ENCODE measurements around the gene SF3B3. TPM values are rescaled to one million over a fixed set of nuclear protein-coding genes. Genes with fewer than 3 reads are reported as not detected.
A peak's percentile ranks its signal among the peaks of the same experiment; 100 is the strongest.
"Not testable (repeated sequence)": the region's sequence is repeated elsewhere in the genome, so short reads cannot be mapped to it uniquely, and the experiment has no call there.

SF3B3 gene
- total RNA-seq, 2 experiments from 2014 or later = 195 to 441 TPM

GRCh38 chr16:70582280-70582978 lies 58.8 kb downstream of the SF3B3 start:
- no peaks in the 10 kb centered on the region for H3K4me1 ChIP-seq (ENCODE audit: insufficient read depth, low read length, poor library complexity, severe bottlenecking)
- CTCF ChIA-PET (ENCODE audit: unreplicated experiment) = no interaction called here
- no peak overlapping the region for H3K27ac ChIP-seq (ENCODE audit: low read depth, low read length, poor library complexity, severe bottlenecking)
- BruUV-seq (replicated peaks) = no TSS peak
- H4K20me1 ChIP-seq (ENCODE audit: insufficient read depth, low read length) = no peaks in the 10 kb centered on the region
- intact Hi-C loops (cut with micrococcal nuclease; ENCODE audit: unreplicated experiment) = no loop called here
- no peak overlapping the region for H3K4me3 ChIP-seq (ENCODE audit: low read depth, low read length, poor library complexity, severe bottlenecking)
- POLR2A ChIA-PET = interaction anchor here (0.5 kb wide), 1 partner anchor 289 kb away, joined by 3 read pairs; no protein-coding TSS in a partner anchor
- H3K9me3 ChIP-seq (ENCODE audit: low read length) = no peaks in the 10 kb centered on the region
- H3K79me2 ChIP-seq (ENCODE audit: insufficient read depth, low read depth, low read length) = no peaks in the 10 kb centered on the region
- H2AFZ ChIP-seq (ENCODE audit: low read length) = no peak overlapping the region
- TF ChIP-seq, protein P1, sequence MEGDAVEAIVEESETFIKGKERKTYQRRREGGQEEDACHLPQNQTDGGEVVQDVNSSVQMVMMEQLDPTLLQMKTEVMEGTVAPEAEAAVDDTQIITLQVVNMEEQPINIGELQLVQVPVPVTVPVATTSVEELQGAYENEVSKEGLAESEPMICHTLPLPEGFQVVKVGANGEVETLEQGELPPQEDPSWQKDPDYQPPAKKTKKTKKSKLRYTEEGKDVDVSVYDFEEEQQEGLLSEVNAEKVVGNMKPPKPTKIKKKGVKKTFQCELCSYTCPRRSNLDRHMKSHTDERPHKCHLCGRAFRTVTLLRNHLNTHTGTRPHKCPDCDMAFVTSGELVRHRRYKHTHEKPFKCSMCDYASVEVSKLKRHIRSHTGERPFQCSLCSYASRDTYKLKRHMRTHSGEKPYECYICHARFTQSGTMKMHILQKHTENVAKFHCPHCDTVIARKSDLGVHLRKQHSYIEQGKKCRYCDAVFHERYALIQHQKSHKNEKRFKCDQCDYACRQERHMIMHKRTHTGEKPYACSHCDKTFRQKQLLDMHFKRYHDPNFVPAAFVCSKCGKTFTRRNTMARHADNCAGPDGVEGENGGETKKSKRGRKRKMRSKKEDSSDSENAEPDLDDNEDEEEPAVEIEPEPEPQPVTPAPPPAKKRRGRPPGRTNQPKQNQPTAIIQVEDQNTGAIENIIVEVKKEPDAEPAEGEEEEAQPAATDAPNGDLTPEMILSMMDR (conservative IDR thresholded peaks at IDR 0.05; ENCODE audit: low read length) = peak; percentile 65
- TF ChIP-seq EZH2phosphoT487 (IDR thresholded peaks at IDR 0.05; ENCODE audit: borderline replicate concordance, low read depth, low read length) = no peak
- no peak for DNase-seq (ENCODE audit: low spot score)
- H3K9me2 ChIP-seq (ENCODE audit: insufficient read depth, low read length) = no peaks in the 10 kb centered on the region
- H3K36me3 ChIP-seq (ENCODE audit: insufficient read depth, low read length) = no peaks in the 10 kb centered on the region
- no peak overlapping the region for H3K4me2 ChIP-seq (ENCODE audit: low read length)

DNA sequence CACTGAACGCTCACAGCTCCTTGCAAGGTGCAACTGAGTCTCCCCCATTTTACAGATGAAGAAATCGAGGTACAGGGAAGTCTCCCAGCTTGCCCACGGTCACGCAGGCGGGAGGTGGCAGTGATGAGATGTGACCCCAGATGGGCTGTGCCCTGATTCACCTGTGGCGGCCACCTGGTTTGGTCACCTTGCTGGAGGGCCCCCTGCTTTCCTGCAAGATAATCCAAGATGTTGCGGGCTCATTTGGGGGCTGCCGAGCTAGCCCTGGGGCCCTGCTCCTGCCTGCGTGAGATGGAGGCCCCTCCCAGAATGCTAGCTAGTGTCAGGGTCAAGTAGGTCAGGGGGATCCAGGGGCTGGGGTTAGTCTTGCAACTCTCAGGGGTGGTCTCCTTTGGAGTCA lies 63.1 kb downstream of the SF3B3 start:
- POLR2A ChIA-PET = no interaction called here
- no TSS peak for BruUV-seq (replicated peaks)
- Histone ChIP-seq H3K9me3 (ENCODE audit: low read length) (no peaks in the 10 kb centered on the region), H3K4me3 (ENCODE audit: low read depth, low read length, poor library complexity, severe bottlenecking) (no peak overlapping the region), H3K4me1 (ENCODE audit: insufficient read depth, low read length, poor library complexity, severe bottlenecking) (no peaks in the 10 kb centered on the region), H3K9me2 (ENCODE audit: insufficient read depth, low read length) (no peaks in the 10 kb centered on the region), H3K79me2 (ENCODE audit: insufficient read depth, low read depth, low read length) (no peaks in the 10 kb centered on the region), H2AFZ (ENCODE audit: low read length) (no peak overlapping the region), H4K20me1 (ENCODE audit: insufficient read depth, low read length) (no peaks in the 10 kb centered on the region), H3K27ac (ENCODE audit: low read depth, low read length, poor library complexity, severe bottlenecking) (no peak overlapping the region), H3K4me2 (ENCODE audit: low read length) (no peak overlapping the region), H3K36me3 (ENCODE audit: insufficient read depth, low read length) (no peaks in the 10 kb centered on the region)
- DNase-seq (ENCODE audit: low spot score) = no peak
- CTCF ChIA-PET (ENCODE audit: unreplicated experiment) = no interaction called here
- TF ChIP-seq, protein P1 (conservative IDR thresholded peaks at IDR 0.05; ENCODE audit: low read length) = no peak
- TF ChIP-seq EZH2phosphoT487 (IDR thresholded peaks at IDR 0.05; ENCODE audit: borderline replicate concordance, low read depth, low read length) = no peak
- intact Hi-C loops (cut with micrococcal nuclease; ENCODE audit: unreplicated experiment) = no loop called here

GRCh38 chr16:70588565-70588964 lies 64.9 kb downstream of the SF3B3 start:
- Histone ChIP-seq H4K20me1 (ENCODE audit: insufficient read depth, low read length) (no peaks in the 10 kb centered on the region), H3K9me3 (ENCODE audit: low read length) (no peaks in the 10 kb centered on the region), H3K4me3 (ENCODE audit: low read depth, low read length, poor library complexity, severe bottlenecking) (no peak overlapping the region), H3K4me2 (ENCODE audit: low read length) (no peak overlapping the region), H3K9me2 (ENCODE audit: insufficient read depth, low read length) (no peaks in the 10 kb centered on the region), H3K36me3 (ENCODE audit: insufficient read depth, low read length) (no peaks in the 10 kb centered on the region), H3K27ac (ENCODE audit: low read depth, low read length, poor library complexity, severe bottlenecking) (no peak overlapping the region), H2AFZ (ENCODE audit: low read length) (no peak overlapping the region), H3K4me1 (ENCODE audit: insufficient read depth, low read length, poor library complexity, severe bottlenecking) (no peaks in the 10 kb centered on the region), H3K79me2 (ENCODE audit: insufficient read depth, low read depth, low read length) (no peaks in the 10 kb centered on the region)
- ChIA-PET POLR2A (interaction anchor here (0.6 kb wide), 1 partner anchor 1340 kb away, joined by 6 read pairs; no protein-coding TSS in a partner anchor), CTCF (ENCODE audit: unreplicated experiment) (no interaction called here)
- no peak for DNase-seq (ENCODE audit: low spot score)
- intact Hi-C loops (cut with micrococcal nuclease; ENCODE audit: unreplicated experiment) = no loop called here
- BruUV-seq (replicated peaks) = no TSS peak
- no peak for TF ChIP-seq EZH2phosphoT487 (IDR thresholded peaks at IDR 0.05; ENCODE audit: borderline replicate concordance, low read depth, low read length)
- TF ChIP-seq, protein P1 (conservative IDR thresholded peaks at IDR 0.05; ENCODE audit: low read length) = no peak

GRCh38 chr16:70589416-70589815 lies 65.8 kb downstream of the SF3B3 start:
- H3K9me3 ChIP-seq (ENCODE audit: low read length); DNase-seq (ENCODE audit: low spot score); H4K20me1 ChIP-seq (ENCODE audit: insufficient read depth, low read length); H3K4me3 ChIP-seq (ENCODE audit: low read depth, low read length, poor library complexity, severe bottlenecking); CTCF ChIA-PET (ENCODE audit: unreplicated experiment); H3K4me1 ChIP-seq (ENCODE audit: insufficient read depth, low read length, poor library complexity, severe bottlenecking); H3K27ac ChIP-seq (ENCODE audit: low read depth, low read length, poor library complexity, severe bottlenecking); BruUV-seq (replicated peaks); H3K36me3 ChIP-seq (ENCODE audit: insufficient read depth, low read length); H3K79me2 ChIP-seq (ENCODE audit: insufficient read depth, low read depth, low read length); intact Hi-C loops (cut with micrococcal nuclease; ENCODE audit: unreplicated experiment); H2AFZ ChIP-seq (ENCODE audit: low read length); H3K4me2 ChIP-seq (ENCODE audit: low read length); H3K9me2 ChIP-seq (ENCODE audit: insufficient read depth, low read length): not testable (repeated sequence)
- POLR2A ChIA-PET = interaction anchor here (0.6 kb wide), 2 partner anchors 64 to 1340 kb away, joined by 4 to 6 read pairs; no protein-coding TSS in a partner anchor

Data from OCI-LY7 (cell line).